ENCODE results near the gene PITPNM1. TPM values are rescaled to one million over a fixed set of nuclear protein-coding genes. Genes with fewer than 3 reads are reported as not detected.

The PITPNM1 gene
- total and polyA plus RNA-seq, 2 experiments from 2014 or later: 9.1 to 57.1 TPM

DNA sequence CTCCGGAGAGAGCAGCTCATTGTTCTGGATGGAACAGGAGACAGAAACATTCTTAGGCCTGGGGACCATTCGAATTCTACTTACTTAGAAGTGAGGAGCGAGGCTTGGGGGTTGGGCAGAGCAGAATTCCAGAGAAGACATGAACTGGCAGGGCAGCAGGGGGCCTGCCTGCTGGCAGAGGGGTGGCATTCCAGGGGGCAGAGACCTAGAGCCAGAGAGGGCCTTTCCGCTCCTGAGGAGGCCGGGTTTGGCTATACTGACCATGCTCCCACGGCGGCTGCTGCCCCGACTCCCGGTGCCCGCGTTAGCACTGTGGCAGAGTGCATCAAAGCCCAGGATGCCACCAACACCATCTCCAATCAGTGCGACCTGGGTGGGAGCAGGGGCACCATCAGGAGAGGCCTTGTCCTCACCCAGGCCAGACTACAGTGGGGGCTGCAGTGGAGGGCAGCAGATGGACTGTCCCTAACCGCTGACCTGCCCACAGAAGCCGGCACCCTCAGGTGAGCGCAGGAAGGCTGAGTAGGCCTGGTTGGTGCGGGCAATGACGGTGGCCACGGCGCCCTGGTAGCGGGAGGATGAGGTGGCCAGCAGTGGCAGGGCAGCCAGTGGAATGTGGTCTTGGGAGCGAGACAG, 7.4 kb downstream of the PITPNM1 start:
- no peak for DNase-seq (ENCODE audit: low spot score)
- Mint-ChIP-seq H3K9me3 (no peaks in the 10 kb centered on the region; the same call in 2 of the 3 replicates), H3K4me3 (no peak overlapping the region), H3K36me3 (ENCODE audit: low read depth) (peaks cover 9% of the 10 kb centered on the region; the same call in 2 of the 3 replicates), H3K4me1 (peaks cover under 1% of the 10 kb centered on the region; the same call in 2 of the 3 replicates), H3K27ac (no peak overlapping the region), H3K27me3 (ENCODE audit: insufficient read depth, low read depth, poor library complexity) (peaks cover 6% of the 10 kb centered on the region)
- Histone ChIP-seq H3K4me2 (no peak overlapping the region), H2AFZ (no peak overlapping the region), H3K27me3 (ENCODE audit: insufficient read depth) (no peaks in the 10 kb centered on the region), H3K79me2 (replicated peaks; ENCODE audit: insufficient read depth) (no peaks in the 10 kb centered on the region), H4K20me1 (replicated peaks; ENCODE audit: insufficient read depth) (peaks cover 2% of the 10 kb centered on the region; the same call in 1 of the 2 replicates), H3K4me1 (ENCODE audit: insufficient read depth) (no peaks in the 10 kb centered on the region), H3K4me3 (no peak overlapping the region), H3F3A (replicated peaks; ENCODE audit: low read depth) (no peaks in the 10 kb centered on the region), H3K36me3 (ENCODE audit: insufficient read depth) (peaks cover 4% of the 10 kb centered on the region; the same call in 1 of the 2 replicates), H3K27ac (ENCODE audit: low read depth) (no peak overlapping the region), H3K9me2 (ENCODE audit: insufficient read depth) (no peaks in the 10 kb centered on the region)
- TF ChIP-seq CREB1 (CRISPR knock-in tag; IDR thresholded peaks at IDR 0.05; ENCODE audit: low read depth) (no peak), STAT1 (IDR thresholded peaks at IDR 0.05; ENCODE audit: unreplicated experiment) (no peak), ZNF462 (CRISPR knock-in tag; IDR thresholded peaks at IDR 0.05) (no peak)
- ATAC-seq: no peak

- Histone ChIP-seq H2AFZ (no peak overlapping the region), H3K79me2 (replicated peaks; ENCODE audit: insufficient read depth) (no peaks in the 10 kb centered on the region), H3K27me3 (ENCODE audit: insufficient read depth) (no peaks in the 10 kb centered on the region), H4K20me1 (replicated peaks; ENCODE audit: insufficient read depth) (no peaks in the 10 kb centered on the region; the same call in 1 of the 2 replicates), H3K9me2 (ENCODE audit: insufficient read depth) (no peaks in the 10 kb centered on the region), H3F3A (replicated peaks; ENCODE audit: low read depth) (0 out of 2 replicates have a peak, but pooled peaks cover 3% of the 10 kb centered on the region), H3K4me3 (no peak overlapping the region), H3K27ac (ENCODE audit: low read depth) (no peak overlapping the region), H3K4me2 (no peak overlapping the region), H3K4me1 (ENCODE audit: insufficient read depth) (no peaks in the 10 kb centered on the region), H3K36me3 (ENCODE audit: insufficient read depth) (peaks cover 3% of the 10 kb centered on the region; the same call in 1 of the 2 replicates)
- ATAC-seq: no peak
- no peak overlapping the region for H3K4me3 Mint-ChIP-seq
- H3K4me1 Mint-ChIP-seq: no peaks in the 10 kb centered on the region
- DNase-seq (ENCODE audit: low spot score): no peak
- H3K27me3 Mint-ChIP-seq (ENCODE audit: insufficient read depth, low read depth, poor library complexity): peaks cover 3% of the 10 kb centered on the region
- no peak overlapping the region for H3K27ac Mint-ChIP-seq
- no peaks in the 10 kb centered on the region for H3K9me3 Mint-ChIP-seq
- H3K36me3 Mint-ChIP-seq (ENCODE audit: low read depth): peaks cover 7% of the 10 kb centered on the region; the same call in 2 of the 3 replicates
- no peak for TF ChIP-seq ZNF462 (CRISPR knock-in tag; IDR thresholded peaks at IDR 0.05)
These were observed 9.1 kb downstream of the PITPNM1 start for GRCh38 chr11:67496113-67496512.
